GM19239 (cell line): ENCODE results near the gene COX20.
A peak's percentile ranks its signal among the peaks of the same experiment; 100 is the strongest.
"Not testable (repeated sequence)": the region's sequence is repeated elsewhere in the genome, so short reads cannot be mapped to it uniquely, and the experiment has no call there.

Experiments used
- DNase-seq: peaks from one replicate; pipeline ENCODE4 v3.0.0; 2011; ENCODE audit warnings: low spot score; ENCODE audit not compliant: insufficient read length
- FAIRE-seq: peaks from 2 replicates; lab custom pipeline; 2011; peaks lifted over from hg19 to GRCh38; lab: Jason Lieb, UNC

The COX20 gene

DNA sequence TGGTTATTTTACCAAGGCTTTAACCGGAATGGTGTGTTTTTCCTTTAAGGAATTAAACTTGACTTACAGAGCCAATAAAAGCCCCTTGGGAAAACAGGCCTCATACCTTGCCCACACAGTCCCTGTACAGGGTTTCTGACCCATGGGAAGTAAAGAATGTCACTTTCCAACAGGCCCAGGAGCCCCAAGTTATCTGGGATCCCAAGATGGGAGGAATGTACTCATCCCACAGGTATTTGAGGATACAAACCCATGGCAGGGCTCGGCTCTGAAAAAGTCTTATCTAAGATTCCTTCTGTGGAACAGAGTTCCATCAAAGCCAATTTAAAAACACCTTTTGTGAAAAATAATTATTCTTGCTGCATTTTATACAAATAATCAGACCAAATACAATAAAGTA lies 15.3 kb upstream of the COX20 start:
- FAIRE-seq (no peak), DNase-seq (no peak)

GRCh38 chr1:244821134-244821533 lies 14.3 kb upstream of the COX20 start:
- no peak for DNase-seq
- FAIRE-seq: no peak

- DNase-seq (no peak), FAIRE-seq (no peak)
Measured at GRCh38 chr1:244822878-244823277, 12.6 kb upstream of the COX20 start.

DNA sequence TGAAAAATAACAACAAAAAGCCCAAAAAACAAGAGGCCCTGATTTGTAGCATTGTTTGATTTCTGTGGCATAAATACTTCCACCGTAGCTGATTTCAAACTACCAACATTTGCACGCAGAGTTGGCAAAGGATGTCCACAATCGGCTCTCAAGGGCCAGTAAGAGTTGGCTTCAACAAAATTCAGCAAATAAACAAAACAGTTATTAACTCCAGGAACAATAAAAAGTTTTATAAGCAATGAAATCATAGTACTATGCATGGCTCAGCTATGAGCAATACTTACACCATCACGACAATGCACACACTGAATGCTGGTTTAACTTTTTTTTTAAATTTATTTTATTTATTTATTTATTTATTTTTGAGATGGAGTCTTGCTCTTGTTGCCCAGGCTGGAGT lies 8.7 kb upstream of the COX20 start:
- DNase-seq (no peak), FAIRE-seq (no peak)

GRCh38 chr1:244830639-244831038 lies 4.8 kb upstream of the COX20 start:
- FAIRE-seq: no peak
- DNase-seq: no peak

- not testable (repeated sequence) for FAIRE-seq, DNase-seq
Measured at GRCh38 chr1:244833260-244833659, 2.2 kb upstream of the COX20 start.

DNA sequence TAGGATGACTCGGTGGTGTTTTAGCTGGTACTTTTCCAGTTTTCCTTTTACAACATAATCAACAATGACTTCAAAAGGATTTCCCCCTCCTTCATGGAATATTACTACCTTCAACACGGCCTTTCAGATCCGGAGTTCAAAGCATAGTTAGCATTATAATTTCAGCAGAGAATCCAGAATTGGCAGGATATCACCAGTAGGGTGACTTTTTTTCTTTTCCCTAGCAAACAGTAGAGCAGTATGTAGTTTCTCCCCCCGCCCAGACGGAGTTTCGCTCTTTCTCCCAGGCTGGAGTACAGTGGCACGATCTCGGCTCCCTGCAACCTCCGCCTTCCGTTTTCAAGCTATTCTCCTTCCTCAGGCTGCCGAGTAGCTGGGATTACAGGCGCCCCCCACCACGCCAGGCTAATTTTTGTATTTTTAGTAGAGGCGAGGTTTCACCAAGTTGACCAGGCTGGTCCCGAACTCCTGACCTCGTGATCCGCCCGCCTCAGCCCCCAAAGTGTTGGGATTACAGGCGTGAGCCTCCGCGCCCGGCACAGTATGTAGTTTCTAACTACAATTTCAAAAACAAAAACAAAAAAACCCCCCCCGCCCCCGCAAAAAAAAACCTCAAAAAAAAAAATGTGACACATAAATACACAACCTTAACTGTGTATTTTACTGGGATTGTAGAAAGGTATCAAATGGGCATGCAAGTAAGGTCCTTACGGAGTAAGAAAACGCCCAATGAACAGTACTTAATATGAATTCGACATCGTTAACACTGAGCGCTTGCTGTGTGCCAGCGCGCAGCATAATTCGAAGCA lies 1.5 kb upstream of the COX20 start:
- DNase-seq: no peak
- FAIRE-seq: peak; percentile 80

- FAIRE-seq: peak; percentile 89
- peak; percentile 58 for DNase-seq
Measured at GRCh38 chr1:244834543-244835275, 749 bp upstream of the COX20 start.

GRCh38 chr1:244836135-244836521 lies 670 bp downstream of the COX20 start:
- DNase-seq: no peak

GRCh38 chr1:244836584-244836983 lies 1.1 kb downstream of the COX20 start:
- FAIRE-seq (peak; percentile 11), DNase-seq (no peak)

More at GRCh38 chr1:244836135-244836521, 670 bp downstream of the COX20 start:
- peak; percentile 63 for FAIRE-seq

GRCh38 chr1:244837597-244838258 lies 2.3 kb downstream of the COX20 start:
- no peak for DNase-seq
- FAIRE-seq: no peak

- no peak for DNase-seq
- FAIRE-seq: no peak
Measured at GRCh38 chr1:244839656-244840055, 4.2 kb downstream of the COX20 start.

- FAIRE-seq (no peak), DNase-seq (no peak)
Measured at GRCh38 chr1:244840219-244840794, 4.8 kb downstream of the COX20 start.

- DNase-seq (no peak), FAIRE-seq (no peak)
Measured at GRCh38 chr1:244841273-244841927, 5.9 kb downstream of the COX20 start.

DNA sequence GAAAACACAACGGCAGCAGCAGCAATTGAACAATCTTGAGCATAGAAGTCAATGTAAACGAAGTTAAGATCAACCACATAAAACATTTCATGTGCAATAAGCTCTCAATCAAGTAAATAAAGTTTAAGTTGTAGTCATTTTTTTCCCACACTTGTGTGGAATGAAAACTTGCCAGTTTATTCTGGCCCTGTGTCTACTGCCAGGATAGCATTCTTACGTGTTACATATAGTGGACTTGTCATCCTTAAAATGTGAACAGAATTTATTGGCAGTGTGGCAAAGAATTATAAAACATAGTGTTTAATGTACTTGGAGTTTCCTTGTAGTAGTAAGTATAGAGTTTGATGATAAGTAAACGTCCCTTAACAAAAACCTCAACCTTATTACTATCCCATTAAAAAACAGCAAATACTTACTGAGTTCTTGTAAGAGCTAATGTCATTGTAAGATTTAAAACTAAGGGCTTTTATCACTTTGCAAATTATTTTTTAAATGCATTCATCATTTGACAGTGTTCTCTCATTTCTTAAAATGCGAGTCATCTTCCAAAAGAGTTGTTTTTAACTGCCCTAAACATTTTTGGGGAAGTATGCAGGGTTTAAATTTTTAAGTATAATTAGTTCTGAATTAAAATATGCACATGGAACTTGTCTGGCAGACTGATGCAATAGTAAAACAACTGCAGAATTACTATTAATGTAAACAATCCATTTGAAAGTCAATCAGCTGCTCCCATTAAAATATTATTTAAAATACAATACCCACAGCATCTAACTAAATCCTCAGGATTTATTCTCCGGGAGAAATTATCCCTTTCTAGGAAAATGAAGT lies 7.9 kb downstream of the COX20 start:
- no peak for DNase-seq
- no peak for FAIRE-seq

DNA sequence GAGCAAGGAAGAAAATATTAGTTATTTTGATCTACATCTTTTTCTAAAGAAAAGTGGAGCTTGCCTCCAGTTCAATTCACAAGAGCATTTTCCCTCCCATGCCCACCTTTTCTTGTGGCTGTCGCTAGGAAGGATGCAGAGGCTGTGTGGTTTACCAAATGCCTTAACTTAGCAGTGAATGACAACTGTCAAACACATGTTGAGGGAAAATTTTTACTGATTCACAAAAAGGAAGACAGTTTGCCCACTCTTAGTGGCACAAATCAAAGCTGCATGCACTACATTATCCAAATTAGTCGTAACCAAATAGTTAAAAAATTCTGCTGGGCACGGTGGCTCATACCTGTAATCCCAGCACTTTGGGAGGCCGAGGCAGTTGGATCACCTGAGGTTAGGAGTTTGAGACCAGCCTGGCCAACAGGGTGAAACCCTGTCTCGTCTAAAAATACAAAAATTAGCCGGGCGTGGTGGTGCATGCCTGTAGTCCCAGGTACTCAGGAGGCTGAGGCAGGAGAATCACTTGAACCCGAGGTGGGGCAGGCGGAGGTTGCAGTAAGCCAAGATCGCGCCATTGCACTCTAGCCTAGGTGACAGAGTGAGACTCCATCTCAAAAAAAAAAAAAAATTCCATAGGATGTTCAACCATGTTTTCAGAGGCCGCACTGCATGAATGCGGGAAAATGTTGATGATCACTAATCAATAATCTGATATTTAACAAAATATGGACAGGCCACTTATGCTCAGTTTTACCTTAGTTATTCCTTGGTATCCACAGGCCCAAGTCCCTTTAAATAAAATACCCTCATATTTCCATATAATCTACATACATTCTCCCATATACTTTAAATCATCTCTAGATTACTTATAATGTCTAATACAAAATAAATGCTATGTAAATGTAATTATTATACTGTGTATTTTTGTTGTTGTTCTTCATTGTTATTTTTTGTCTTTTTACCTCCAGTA lies 9.0 kb downstream of the COX20 start:
- FAIRE-seq (no peak), DNase-seq (no peak)

DNA sequence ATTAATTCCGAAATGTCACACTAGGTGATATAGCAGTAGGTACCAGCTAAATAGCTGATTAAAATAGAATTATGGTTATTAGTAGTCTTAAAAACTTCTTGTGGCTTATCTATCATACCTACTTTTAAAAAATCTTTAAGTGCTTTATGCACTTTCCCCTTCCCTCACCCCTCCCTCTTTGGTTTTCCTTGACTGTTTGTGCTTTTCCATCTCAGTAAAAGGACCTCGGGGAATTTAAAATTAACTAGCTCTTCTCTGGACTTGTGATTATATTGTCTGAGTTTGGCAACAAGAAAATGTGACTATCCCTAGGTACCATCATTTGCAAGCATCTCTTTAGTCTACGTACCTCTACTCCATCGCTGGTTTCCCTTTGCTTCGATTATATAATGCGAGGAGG lies 11.2 kb downstream of the COX20 start:
- DNase-seq: no peak
- no peak for FAIRE-seq

DNA sequence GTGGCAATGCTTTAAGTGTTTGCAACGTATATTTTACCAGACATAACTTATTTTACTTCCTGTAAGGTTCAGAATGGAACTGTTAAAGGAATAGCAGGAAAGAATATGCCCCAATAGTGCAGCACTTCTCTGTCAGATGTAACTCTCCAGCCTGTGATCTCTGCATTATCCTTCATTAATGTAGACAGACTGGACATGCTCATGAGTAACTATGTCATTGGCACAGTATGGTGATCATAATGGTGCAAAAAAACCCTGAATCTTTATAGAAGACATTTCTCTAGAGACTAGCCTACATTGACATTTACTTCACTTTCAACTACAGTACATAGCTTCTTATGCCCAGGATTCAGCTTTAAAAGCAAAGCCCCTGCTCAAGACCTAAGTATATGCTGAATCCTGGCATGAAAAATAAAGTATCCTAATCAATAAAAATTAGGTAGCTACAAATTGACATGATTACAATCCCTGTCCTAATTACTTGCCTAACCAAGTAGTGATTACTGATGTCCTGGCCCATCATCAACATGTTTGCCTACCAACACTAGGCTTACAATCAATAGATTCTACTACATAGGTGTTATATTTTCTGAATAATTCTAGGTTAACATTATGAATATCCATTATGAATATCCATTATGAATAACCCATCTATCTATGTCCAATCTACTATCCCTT lies 13.9 kb downstream of the COX20 start:
- DNase-seq (no peak), FAIRE-seq (no peak)
